Measurements from ENCODE around the gene ISLR2.
"Not testable (repeated sequence)": the region's sequence is repeated elsewhere in the genome, so short reads cannot be mapped to it uniquely, and the experiment has no call there.

ISLR2 gene

GRCh38 chr15:74157868-74158827 lies 27.8 kb downstream of the ISLR2 start:
- DNase-seq (ENCODE audit: low spot score), result no peak

GRCh38 chr15:74158855-74159650 lies 28.7 kb downstream of the ISLR2 start:
- DNase-seq (ENCODE audit: low spot score), result no peak

- DNase-seq (ENCODE audit: low spot score), result no peak
These were observed 29.4 kb downstream of the ISLR2 start for GRCh38 chr15:74159773-74160172.

- not testable (repeated sequence) for DNase-seq (ENCODE audit: low spot score)
These were observed 30.0 kb downstream of the ISLR2 start for GRCh38 chr15:74160390-74160789.

- DNase-seq (ENCODE audit: low spot score), result not testable (repeated sequence)
These were observed 31.8 kb downstream of the ISLR2 start for GRCh38 chr15:74162195-74162536.

- no peak for DNase-seq (ENCODE audit: low spot score)
These were observed 35.1 kb downstream of the ISLR2 start for GRCh38 chr15:74165461-74165860.

- no peak for DNase-seq (ENCODE audit: low spot score)
These were observed 37.5 kb downstream of the ISLR2 start for GRCh38 chr15:74167891-74168331.

GRCh38 chr15:74168711-74169126 lies 38.3 kb downstream of the ISLR2 start:
- DNase-seq (ENCODE audit: low spot score), result no peak

- DNase-seq (ENCODE audit: low spot score), result no peak
These were observed 39.9 kb downstream of the ISLR2 start for GRCh38 chr15:74170071-74170844.

GRCh38 chr15:74170875-74171578 lies 40.6 kb downstream of the ISLR2 start:
- no peak for DNase-seq (ENCODE audit: low spot score)

GRCh38 chr15:74171965-74172541 lies 41.7 kb downstream of the ISLR2 start:
- no peak for DNase-seq (ENCODE audit: low spot score)

- no peak for DNase-seq (ENCODE audit: low spot score)
These were observed 42.5 kb downstream of the ISLR2 start for GRCh38 chr15:74172701-74173379.

- no peak for DNase-seq (ENCODE audit: low spot score)
These were observed 43.2 kb downstream of the ISLR2 start, which contains the start of gene ISLR for GRCh38 chr15:74173380-74174218. TSS of gene ISLR (plus strand) at chr15:74173710. CDS start at chr15:74174859, 1,149 bp downstream.

GRCh38 chr15:74174219-74174957 lies 44.0 kb downstream of the ISLR2 start:
- DNase-seq (ENCODE audit: low spot score), result no peak

GRCh38 chr15:74174958-74175253 lies 44.5 kb downstream of the ISLR2 start:
- no peak for DNase-seq (ENCODE audit: low spot score)

- DNase-seq (ENCODE audit: low spot score), result no peak
These were observed 45.1 kb downstream of the ISLR2 start for GRCh38 chr15:74175271-74176191.

GRCh38 chr15:74176262-74177214 lies 46.2 kb downstream of the ISLR2 start:
- no peak for DNase-seq (ENCODE audit: low spot score)

Measured in HuH-7 (cell line).